HepG2 (cell line): Measurements from ENCODE around the gene CPN1. TPM values are rescaled to one million over a fixed set of nuclear protein-coding genes. Genes with fewer than 3 reads are reported as not detected.

Experiments
- ARNTL ChIP-seq: sonication (generic); formaldehyde crosslinking; IDR thresholded peaks from 2 replicates; pipeline ENCODE4 v1.4.0; 2020; ENCODE audit warnings: mild to moderate bottlenecking, missing genetic modification reagents
- BCL6 ChIP-seq: IDR thresholded peaks from 2 replicates; pipeline ENCODE4 v1.6.1; 2016; ENCODE audit warnings: missing genetic modification reagents, missing compliant biosample characterization
- FOXC1 ChIP-seq: sonication (generic); formaldehyde crosslinking; IDR thresholded peaks from 2 replicates; pipeline ENCODE4 v1.8.0; 2022; ENCODE audit warnings: mild to moderate bottlenecking, missing genetic modification reagents, borderline replicate concordance
- HNRNPL ChIP-seq: fragments of 200-400 bp; formaldehyde crosslinking; IDR thresholded peaks from 2 replicates; pipeline ENCODE4 v1.6.1; 2017; ENCODE audit warnings: mild to moderate bottlenecking, low read depth, low read length
- ISX ChIP-seq: sonication (generic); formaldehyde crosslinking; conservative IDR thresholded peaks from 2 replicates; pipeline ENCODE4 v1.5.0; 2020; ENCODE audit warnings: missing genetic modification reagents
- MAF1 ChIP-seq: sonication (generic); formaldehyde crosslinking; IDR thresholded peaks from 2 replicates; pipeline ENCODE4 v1.5.0; 2020; ENCODE audit warnings: missing genetic modification reagents, borderline replicate concordance
- MIXL1 ChIP-seq: IDR thresholded peaks from 2 replicates; pipeline ENCODE4 v1.6.1; 2016
- NBN ChIP-seq: fragments of 450-650 bp; conservative IDR thresholded peaks from 2 replicates; pipeline ENCODE4 v1.6.1; 2017
- NFATC3 ChIP-seq: sonication (generic); formaldehyde crosslinking; IDR thresholded peaks from 2 replicates; pipeline ENCODE4 v1.5.1; 2020; ENCODE audit warnings: mild to moderate bottlenecking, missing genetic modification reagents
- POLR2AphosphoS2 ChIP-seq: IDR thresholded peaks from 2 replicates; pipeline ENCODE4 v1.6.1; 2011; ENCODE audit warnings: low read depth, low read length, improper control_type of control experiment
- RBFOX2 ChIP-seq: fragments of 200-400 bp; formaldehyde crosslinking; IDR thresholded peaks from 2 replicates; pipeline ENCODE4 v1.6.1; 2017; ENCODE audit warnings: low read depth, mild to moderate bottlenecking, low read length
- SAFB2 ChIP-seq: sonication (generic); formaldehyde crosslinking; IDR thresholded peaks from 2 replicates; pipeline ENCODE4 v1.5.1; 2020; ENCODE audit warnings: missing genetic modification reagents, low read depth, mild to moderate bottlenecking, borderline replicate concordance
- SNRNP70 ChIP-seq: fragments of 200-400 bp; formaldehyde crosslinking; IDR thresholded peaks from 2 replicates; pipeline ENCODE4 v1.6.1; 2017; ENCODE audit warnings: mild to moderate bottlenecking, low read depth, low read length, moderate library complexity
- TBL1XR1 ChIP-seq: fragments of 150-350 bp; IDR thresholded peaks from 2 replicates; pipeline ENCODE4 v1.6.1; 2014; ENCODE audit warnings: borderline replicate concordance, low read length; ENCODE audit not compliant: partially characterized antibody
- TOPORS ChIP-seq: sonication (generic); formaldehyde crosslinking; IDR thresholded peaks from 2 replicates; pipeline ENCODE4 v1.8.0; 2023; ENCODE audit warnings: mild to moderate bottlenecking, missing genetic modification reagents
- YEATS4 ChIP-seq: sonication (generic); formaldehyde crosslinking; IDR thresholded peaks from 2 replicates; pipeline ENCODE4 v1.4.0; 2020; ENCODE audit warnings: missing genetic modification reagents, borderline replicate concordance
- ZBTB20 ChIP-seq: sonication (generic); formaldehyde crosslinking; IDR thresholded peaks from 2 replicates; pipeline ENCODE4 v1.8.1; 2023; ENCODE audit warnings: missing genetic modification reagents, low read depth, mild to moderate bottlenecking, borderline replicate concordance
- ZC3H13 ChIP-seq: sonication (generic); formaldehyde crosslinking; IDR thresholded peaks from 2 replicates; pipeline ENCODE4 v1.8.1; 2023; ENCODE audit warnings: mild to moderate bottlenecking, missing genetic modification reagents, moderate library complexity
- ZNF30 ChIP-seq: sonication (generic); formaldehyde crosslinking; IDR thresholded peaks from 2 replicates; pipeline ENCODE4 v1.5.0; 2020; ENCODE audit warnings: mild to moderate bottlenecking, missing genetic modification reagents
- ZNF333 ChIP-seq: sonication (generic); formaldehyde crosslinking; IDR thresholded peaks from 2 replicates; pipeline ENCODE4 v1.4.0; 2020; ENCODE audit warnings: mild to moderate bottlenecking, missing genetic modification reagents, borderline replicate concordance
- ZNF335 ChIP-seq: sonication (generic); formaldehyde crosslinking; IDR thresholded peaks from 2 replicates; pipeline ENCODE4 v1.4.0; 2020; ENCODE audit warnings: missing genetic modification reagents
- ZNF749 ChIP-seq: sonication (generic); formaldehyde crosslinking; IDR thresholded peaks from 2 replicates; pipeline ENCODE4 v1.8.0; 2022; ENCODE audit warnings: mild to moderate bottlenecking, missing genetic modification reagents, moderate library complexity, borderline replicate concordance
- polyA plus RNA-seq, 8 experiments: library from polyadenylated mRNA; depleted of rRNA in 3 of 8; stranded (reverse) in 7 of 8; unstranded in 1 of 8; fragments of >200 nt; fragmentation: Illumina TruSeq in 4 of 8; extraction: Trizol in 4 of 8; gene quantifications; 2 replicates each; pipeline versions ENCODE4 v1.2.1 to v1.2.3, GENCODE V29; 2011 to 2016; ENCODE audit warnings: low read depth in 4 of 8, missing spikeins in 1 of 8, mixed read lengths in 1 of 8; ENCODE audit not compliant: insufficient read depth in 1 of 8
- total RNA-seq, 5 experiments: library from RNA; depleted of rRNA; stranded (reverse); fragments of >200 nt; fragmentation: Illumina TruSeq; extraction: Trizol; gene quantifications; 2 replicates each; pipeline ENCODE4 v1.2.3, GENCODE V29; 2016; ENCODE audit warnings: low read depth in 1 of 5
- TF ChIP-seq, protein P1 (sequence below): sonication (generic); formaldehyde crosslinking; IDR thresholded peaks from 2 replicates; pipeline ENCODE4 v1.5.0; 2020; ENCODE audit warnings: mild to moderate bottlenecking, missing genetic modification reagents
- TF ChIP-seq, protein P2 (sequence below): sonication (generic); formaldehyde crosslinking; IDR thresholded peaks from 2 replicates; pipeline ENCODE4 v1.5.1; 2020; ENCODE audit warnings: mild to moderate bottlenecking, moderate library complexity, missing genetic modification reagents
- TF ChIP-seq, protein P3 (sequence below): sonication (generic); formaldehyde crosslinking; IDR thresholded peaks from 2 replicates; pipeline ENCODE4 v1.5.1; 2020; ENCODE audit warnings: missing genetic modification reagents, mild to moderate bottlenecking, borderline replicate concordance

CPN1 gene
- total and polyA plus RNA-seq, 2 of the 13 experiments (the other 11 are each of a cell fraction or from before 2014, with no cell fraction given) = 17.3 to 35.1 TPM

DNA sequence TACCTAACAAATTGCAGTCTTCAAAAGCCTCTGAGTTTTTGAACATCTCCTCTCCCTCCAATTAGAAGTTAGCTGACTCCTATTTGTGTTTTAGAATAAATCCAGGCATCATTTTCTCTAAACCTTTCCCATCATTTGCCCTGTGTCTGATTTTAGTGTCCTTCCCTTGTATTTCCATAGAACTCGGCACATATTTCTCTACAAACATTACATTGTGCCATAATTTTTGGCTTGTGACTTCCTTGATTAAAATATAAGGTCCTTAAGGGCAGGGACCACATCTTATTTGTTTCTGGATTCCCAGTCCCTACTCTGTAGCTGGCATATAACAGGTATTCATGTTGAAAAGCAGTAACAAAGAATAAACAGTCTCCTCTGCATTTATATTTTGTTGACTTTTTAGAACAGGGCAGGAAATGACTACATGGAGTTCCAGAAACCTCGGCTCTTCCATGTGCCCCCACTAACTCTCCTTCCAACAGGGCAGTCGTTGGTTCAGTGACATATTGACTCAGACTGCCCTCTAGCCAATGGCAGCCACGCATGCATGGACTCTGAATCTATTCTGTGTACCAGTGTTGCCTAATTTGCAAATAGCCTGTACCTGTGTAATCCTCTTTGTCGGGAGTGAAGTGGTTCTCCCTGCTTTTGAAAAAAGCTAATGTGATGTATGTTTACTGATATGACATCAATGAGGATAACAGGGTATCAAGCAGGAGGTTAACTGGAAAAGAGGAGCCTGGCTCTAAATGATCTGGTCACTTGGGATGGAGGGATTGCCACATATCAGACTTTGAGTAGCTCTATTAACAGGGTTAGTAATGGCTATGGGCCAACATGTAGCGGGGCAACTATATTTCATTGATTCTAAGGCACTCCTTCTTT lies 19.8 kb upstream of the CPN1 start (continued):
- TF ChIP-seq, protein P1, sequence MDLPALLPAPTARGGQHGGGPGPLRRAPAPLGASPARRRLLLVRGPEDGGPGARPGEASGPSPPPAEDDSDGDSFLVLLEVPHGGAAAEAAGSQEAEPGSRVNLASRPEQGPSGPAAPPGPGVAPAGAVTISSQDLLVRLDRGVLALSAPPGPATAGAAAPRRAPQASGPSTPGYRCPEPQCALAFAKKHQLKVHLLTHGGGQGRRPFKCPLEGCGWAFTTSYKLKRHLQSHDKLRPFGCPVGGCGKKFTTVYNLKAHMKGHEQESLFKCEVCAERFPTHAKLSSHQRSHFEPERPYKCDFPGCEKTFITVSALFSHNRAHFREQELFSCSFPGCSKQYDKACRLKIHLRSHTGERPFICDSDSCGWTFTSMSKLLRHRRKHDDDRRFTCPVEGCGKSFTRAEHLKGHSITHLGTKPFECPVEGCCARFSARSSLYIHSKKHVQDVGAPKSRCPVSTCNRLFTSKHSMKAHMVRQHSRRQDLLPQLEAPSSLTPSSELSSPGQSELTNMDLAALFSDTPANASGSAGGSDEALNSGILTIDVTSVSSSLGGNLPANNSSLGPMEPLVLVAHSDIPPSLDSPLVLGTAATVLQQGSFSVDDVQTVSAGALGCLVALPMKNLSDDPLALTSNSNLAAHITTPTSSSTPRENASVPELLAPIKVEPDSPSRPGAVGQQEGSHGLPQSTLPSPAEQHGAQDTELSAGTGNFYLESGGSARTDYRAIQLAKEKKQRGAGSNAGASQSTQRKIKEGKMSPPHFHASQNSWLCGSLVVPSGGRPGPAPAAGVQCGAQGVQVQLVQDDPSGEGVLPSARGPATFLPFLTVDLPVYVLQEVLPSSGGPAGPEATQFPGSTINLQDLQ (CRISPR knock-in tag) = no peak
- peak; percentile 94 for TF ChIP-seq ARNTL (CRISPR knock-in tag)
- TF ChIP-seq YEATS4 (CRISPR knock-in tag) = peak; percentile 91
- TF ChIP-seq ZNF30 (CRISPR knock-in tag) = no peak
- no peak for TF ChIP-seq SAFB2 (CRISPR knock-in tag)
- no peak for TF ChIP-seq RBFOX2
- TF ChIP-seq, protein P2, sequence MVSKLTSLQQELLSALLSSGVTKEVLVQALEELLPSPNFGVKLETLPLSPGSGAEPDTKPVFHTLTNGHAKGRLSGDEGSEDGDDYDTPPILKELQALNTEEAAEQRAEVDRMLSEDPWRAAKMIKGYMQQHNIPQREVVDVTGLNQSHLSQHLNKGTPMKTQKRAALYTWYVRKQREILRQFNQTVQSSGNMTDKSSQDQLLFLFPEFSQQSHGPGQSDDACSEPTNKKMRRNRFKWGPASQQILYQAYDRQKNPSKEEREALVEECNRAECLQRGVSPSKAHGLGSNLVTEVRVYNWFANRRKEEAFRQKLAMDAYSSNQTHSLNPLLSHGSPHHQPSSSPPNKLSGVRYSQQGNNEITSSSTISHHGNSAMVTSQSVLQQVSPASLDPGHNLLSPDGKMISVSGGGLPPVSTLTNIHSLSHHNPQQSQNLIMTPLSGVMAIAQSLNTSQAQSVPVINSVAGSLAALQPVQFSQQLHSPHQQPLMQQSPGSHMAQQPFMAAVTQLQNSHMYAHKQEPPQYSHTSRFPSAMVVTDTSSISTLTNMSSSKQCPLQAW (CRISPR knock-in tag) = peak; percentile 93
- no peak for TF ChIP-seq POLR2AphosphoS2
- TF ChIP-seq TBL1XR1 = peak; percentile 33
- TF ChIP-seq ZC3H13 = no peak
- no peak for TF ChIP-seq ISX (CRISPR knock-in tag)
- TF ChIP-seq MIXL1 (CRISPR knock-in tag) = peak; percentile 99
- TF ChIP-seq, protein P3, sequence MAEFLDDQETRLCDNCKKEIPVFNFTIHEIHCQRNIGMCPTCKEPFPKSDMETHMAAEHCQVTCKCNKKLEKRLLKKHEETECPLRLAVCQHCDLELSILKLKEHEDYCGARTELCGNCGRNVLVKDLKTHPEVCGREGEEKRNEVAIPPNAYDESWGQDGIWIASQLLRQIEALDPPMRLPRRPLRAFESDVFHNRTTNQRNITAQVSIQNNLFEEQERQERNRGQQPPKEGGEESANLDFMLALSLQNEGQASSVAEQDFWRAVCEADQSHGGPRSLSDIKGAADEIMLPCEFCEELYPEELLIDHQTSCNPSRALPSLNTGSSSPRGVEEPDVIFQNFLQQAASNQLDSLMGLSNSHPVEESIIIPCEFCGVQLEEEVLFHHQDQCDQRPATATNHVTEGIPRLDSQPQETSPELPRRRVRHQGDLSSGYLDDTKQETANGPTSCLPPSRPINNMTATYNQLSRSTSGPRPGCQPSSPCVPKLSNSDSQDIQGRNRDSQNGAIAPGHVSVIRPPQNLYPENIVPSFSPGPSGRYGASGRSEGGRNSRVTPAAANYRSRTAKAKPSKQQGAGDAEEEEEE (CRISPR knock-in tag) = no peak; the same call in 1 of the 2 replicates
- TF ChIP-seq ZNF749 (CRISPR knock-in tag) = no peak
- TF ChIP-seq ZBTB20 (CRISPR knock-in tag) = peak; percentile 59
- peak; percentile 54; the same call in 1 of the 2 replicates for TF ChIP-seq MAF1 (CRISPR knock-in tag)
- TF ChIP-seq NBN = no peak
- TF ChIP-seq BCL6 = peak; percentile 82
- no peak for TF ChIP-seq NFATC3 (CRISPR knock-in tag)
- TF ChIP-seq ZNF333 = no peak
- no peak for TF ChIP-seq HNRNPL
- no peak for TF ChIP-seq SNRNP70
- TF ChIP-seq TOPORS (CRISPR knock-in tag) = no peak
- TF ChIP-seq FOXC1 (CRISPR knock-in tag) = no peak
- TF ChIP-seq ZNF335 (CRISPR knock-in tag) = no peak
